ENCODE measurements around the gene KCNQ1.

GRCh38 chr11:2679011-2679676 lies 234.3 kb downstream of the KCNQ1 start:
- TF ChIP-seq CTCF (IDR thresholded peaks at IDR 0.05) (no peak), EZH2 (IDR thresholded peaks at IDR 0.05; ENCODE audit: borderline replicate concordance, insufficient read depth, low read depth, low read length, poor library complexity, severe bottlenecking) (no peak)

Measured in B cell (primary cell).